A204.1 (cell line): ENCODE results near the gene LPAR3.
"Not testable (repeated sequence)": the region's sequence is repeated elsewhere in the genome, so short reads cannot be mapped to it uniquely, and the experiment has no call there.

ENCODE experiments used
- FAIRE-seq: peaks from 2 replicates; lab custom pipeline; 2012; peaks lifted over from hg19 to GRCh38; lab: Jason Lieb, UNC

Gene LPAR3

DNA sequence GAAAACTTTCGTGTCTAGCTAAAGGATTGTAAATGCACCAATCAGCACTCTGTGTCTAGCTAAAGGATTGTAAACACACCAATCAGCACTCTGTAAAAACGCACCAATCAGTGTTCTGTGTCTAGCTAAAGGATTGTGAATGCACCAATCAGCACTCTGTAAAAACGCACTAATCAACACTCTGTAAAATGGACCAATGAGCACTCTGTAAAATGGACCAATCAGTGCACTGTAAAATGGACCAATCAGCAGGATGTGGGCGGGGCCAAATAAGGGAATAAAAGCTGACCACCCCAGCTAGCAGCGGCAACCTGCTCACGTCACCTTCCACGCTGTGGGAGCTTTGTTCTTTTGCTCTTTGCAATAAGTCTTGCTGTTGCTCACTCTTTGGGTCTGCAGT lies 9.7 kb upstream of the LPAR3 start:
- not testable (repeated sequence) for FAIRE-seq

DNA sequence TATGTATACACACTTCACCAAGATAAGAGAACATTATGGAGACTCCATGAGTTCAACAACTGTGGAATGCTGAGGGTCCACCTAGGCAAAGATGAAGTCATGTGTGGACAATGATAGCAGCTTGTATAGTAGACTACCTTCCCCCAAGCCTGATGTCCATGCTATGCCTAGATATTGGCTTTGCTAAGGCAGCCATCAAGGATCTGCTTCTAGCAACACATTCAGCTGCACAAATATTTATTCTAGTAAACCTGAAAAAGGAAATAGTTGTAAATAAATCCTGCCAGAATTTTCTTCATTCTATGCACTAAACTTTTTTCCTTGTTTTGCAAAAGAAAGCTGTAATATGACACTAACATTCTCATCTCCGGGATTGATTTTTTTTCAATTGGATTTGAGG lies 7.0 kb upstream of the LPAR3 start:
- FAIRE-seq, result no peak

GRCh38 chr1:84896279-84896678 lies 3.3 kb upstream of the LPAR3 start:
- FAIRE-seq, result no peak

- FAIRE-seq, result no peak
Measured at GRCh38 chr1:84890566-84890965, 2.4 kb downstream of the LPAR3 start.

- no peak for FAIRE-seq
Measured at GRCh38 chr1:84889437-84889836, 3.6 kb downstream of the LPAR3 start.

GRCh38 chr1:84888753-84889152 lies 4.3 kb downstream of the LPAR3 start:
- no peak for FAIRE-seq

DNA sequence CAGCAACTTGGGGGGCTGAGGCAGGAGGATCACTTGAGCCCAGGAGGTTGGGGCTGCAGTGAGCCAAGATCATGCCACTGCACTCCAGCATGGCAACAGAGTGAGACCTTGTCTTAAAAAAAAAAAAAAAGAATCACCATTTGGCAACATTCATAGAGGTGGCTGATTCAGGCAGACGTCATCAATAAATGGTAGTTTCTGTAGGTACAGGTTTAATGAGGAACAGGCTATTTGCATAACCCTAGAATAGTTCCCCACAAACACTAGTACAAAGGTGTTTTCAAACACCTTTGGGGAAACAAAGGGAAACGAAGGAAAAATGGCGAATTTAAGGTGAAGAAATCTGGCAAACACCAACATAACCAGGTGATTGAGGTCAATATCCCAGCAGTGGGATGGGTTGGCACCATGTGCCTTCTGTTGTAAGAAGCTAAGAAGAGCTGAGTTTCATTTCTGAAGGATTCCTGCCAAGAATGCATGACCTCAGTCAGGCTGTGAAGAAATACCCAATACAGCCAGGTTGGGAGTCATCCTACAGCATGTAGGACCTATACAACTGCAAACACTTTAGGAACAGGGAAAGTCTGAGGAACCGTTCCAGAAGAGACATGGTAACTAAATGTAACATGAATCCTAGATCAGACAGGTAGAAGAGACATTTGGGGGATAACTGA lies 5.6 kb downstream of the LPAR3 start:
- FAIRE-seq, result no peak

DNA sequence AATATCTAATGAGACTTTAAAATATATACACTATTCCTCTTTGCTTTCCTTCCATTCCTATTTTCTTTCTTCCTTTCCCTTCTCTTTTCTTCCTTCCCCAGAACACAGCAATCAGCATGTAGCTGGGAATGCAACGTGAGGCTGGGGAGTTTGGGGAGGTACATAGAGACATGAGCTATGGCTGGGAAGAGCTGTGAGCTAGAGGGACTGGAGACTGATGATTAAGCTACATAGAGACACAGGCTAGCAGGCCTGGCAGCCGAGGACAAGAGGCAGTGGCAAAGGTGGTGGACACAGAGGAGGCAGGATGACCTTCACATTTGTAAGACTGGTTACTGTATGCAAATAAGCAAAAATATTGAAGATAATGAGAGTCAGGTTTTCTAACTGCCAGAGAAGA lies 7.5 kb downstream of the LPAR3 start:
- no peak for FAIRE-seq

GRCh38 chr1:84884671-84885389 lies 8.2 kb downstream of the LPAR3 start:
- no peak for FAIRE-seq

DNA sequence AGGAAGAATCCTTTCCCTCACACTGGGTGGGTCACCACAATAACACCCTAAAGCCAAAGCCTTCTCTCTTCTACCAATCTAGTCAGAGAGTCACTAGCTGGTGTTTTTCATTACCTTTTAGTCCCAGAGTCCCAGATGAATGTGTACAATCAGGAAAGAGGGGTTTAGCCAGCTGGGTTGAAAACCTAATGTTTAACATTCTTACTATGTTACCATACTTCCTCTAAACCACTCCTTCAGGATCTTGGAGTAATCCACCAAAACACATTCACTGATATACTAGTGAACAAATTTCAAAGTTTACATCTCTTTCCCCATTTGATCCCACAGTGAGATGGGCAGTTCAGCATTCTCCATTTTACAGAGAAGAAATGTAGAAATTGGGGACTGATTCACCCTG lies 9.7 kb downstream of the LPAR3 start:
- FAIRE-seq, result no peak

DNA sequence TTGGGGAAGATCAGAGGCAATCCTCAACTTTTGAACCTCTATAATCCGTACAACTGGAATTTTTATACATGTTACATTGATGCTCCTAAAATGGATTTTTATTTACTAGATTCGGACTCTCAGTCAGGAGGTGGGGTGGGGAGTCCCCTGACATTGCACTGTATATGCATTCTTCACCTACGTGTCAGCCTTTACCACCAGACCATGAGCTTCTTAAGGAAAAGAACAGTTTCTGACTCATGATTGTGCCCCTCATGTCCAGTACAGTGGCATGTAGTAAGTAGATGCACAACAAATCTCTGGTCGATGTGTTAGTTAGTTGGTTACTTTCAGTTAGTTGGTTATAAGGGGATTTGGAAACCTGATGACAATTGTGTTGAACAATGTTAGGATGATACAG lies 15.4 kb downstream of the LPAR3 start:
- no peak for FAIRE-seq

- FAIRE-seq, result no peak
Measured at GRCh38 chr1:84876353-84876752, 16.7 kb downstream of the LPAR3 start.

DNA sequence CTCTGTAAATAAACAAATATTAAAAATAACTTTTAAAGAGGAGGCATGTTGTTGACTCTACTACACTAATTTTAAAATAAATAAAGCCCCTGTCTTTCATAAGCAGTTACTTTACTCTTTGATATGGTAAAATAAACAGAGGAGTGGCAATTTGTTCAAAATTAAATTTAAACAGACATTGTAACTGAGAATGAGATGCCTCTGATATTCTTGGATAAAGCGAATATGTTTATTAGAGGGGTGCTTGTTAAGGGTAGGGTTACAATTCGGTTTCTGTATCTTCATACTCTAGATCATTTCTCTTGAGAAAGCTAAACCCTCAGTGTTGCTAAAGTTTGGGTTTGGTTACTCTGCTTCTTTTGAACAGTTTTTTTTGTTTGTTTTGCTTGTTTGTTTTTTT lies 19.6 kb downstream of the LPAR3 start:
- no peak for FAIRE-seq

- no peak for FAIRE-seq
Measured at GRCh38 chr1:84872696-84873355, 20.2 kb downstream of the LPAR3 start.

DNA sequence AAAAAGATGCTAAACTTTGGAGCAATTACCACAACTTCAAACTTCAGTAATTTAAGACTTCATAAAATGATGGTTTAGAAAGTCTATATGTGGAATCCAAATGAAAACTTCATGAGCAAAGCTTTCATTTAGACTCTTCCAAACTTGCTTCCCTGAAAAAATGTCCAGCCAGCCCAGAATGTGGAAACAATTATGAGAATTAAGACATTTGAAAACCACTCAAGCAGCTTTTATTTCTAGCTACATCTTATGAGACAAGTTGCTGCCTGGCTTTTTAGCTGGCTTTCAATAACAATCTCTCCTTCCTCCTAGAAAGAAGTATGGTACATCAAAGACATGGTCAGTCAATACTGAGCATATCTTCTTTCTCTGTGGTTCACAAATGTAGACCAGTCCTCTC lies 21.8 kb downstream of the LPAR3 start:
- FAIRE-seq, result no peak

DNA sequence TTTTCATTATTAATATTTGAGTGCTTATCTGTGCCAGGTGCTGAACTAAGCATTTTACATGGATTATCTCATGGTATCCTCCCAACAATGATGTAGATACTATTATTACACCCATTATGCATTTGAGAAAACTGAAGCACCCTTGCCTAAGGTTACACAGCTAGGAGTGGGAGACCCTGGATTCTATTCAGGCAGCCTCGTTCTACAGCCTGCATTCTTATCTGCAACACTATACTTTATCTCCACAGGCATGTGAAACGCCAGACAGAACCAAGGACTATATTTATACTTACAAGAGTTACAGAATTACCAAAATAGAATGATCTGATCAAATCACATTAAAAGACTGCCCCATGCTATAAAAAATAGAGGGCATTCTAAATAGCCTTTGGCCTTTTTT lies 22.4 kb downstream of the LPAR3 start:
- FAIRE-seq, result no peak

DNA sequence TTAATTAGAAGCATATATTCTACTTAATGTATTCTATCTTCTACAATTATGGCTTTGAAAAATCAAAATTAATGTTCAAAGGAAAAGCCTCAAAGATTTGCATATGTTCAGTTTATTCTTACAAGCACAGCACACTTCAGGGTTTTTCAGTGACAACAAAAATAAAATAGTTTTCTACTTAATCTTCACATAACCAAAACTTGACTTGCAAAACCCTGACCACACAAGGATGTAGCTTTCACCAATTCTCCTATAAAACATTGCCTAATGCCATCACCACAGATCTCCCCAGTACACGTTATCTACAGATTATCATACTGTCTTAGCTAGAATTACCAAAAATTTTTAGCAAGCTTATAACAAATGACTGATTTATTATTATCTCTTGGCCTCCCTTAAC lies 23.3 kb downstream of the LPAR3 start:
- no peak for FAIRE-seq

- no peak for FAIRE-seq
Measured at GRCh38 chr1:84862810-84863251, 30.2 kb downstream of the LPAR3 start.

- FAIRE-seq, result no peak
Measured at GRCh38 chr1:84861988-84862644, 30.9 kb downstream of the LPAR3 start.

GRCh38 chr1:84861516-84861915 lies 31.5 kb downstream of the LPAR3 start:
- no peak for FAIRE-seq

GRCh38 chr1:84859866-84860265 lies 33.1 kb downstream of the LPAR3 start:
- FAIRE-seq, result no peak

GRCh38 chr1:84857906-84858305 lies 35.1 kb downstream of the LPAR3 start:
- FAIRE-seq, result no peak

GRCh38 chr1:84856726-84857270 lies 36.2 kb downstream of the LPAR3 start:
- no peak for FAIRE-seq
